H1 (cell line): ENCODE data around the gene ZBTB16. TPM values are rescaled to one million over a fixed set of nuclear protein-coding genes. Genes with fewer than 3 reads are reported as not detected.

ENCODE experiments used
- CTCF ChIA-PET: fragments of 300-600 bp; sonication (Branson Sonifier 250); formaldehyde crosslinking; loops from one replicate; lab custom pipeline; 2021; ENCODE audit not compliant: partially characterized antibody; lab: Charles Lee
- POLR2A ChIA-PET: fragments of 300-600 bp; sonication (Branson Sonifier 250); formaldehyde crosslinking; loops from one replicate; lab custom pipeline; 2021; ENCODE audit warnings: inconsistent platforms; ENCODE audit not compliant: partially characterized antibody; lab: Charles Lee
- DNase-seq, 2 experiments: peaks; one replicate each; pipeline versions ENCODE4 v3.0.0 to v3.0.0-alpha.2; 2010 to 2022; ENCODE audit warnings: low spot score in 2 of 2, low read depth in 1 of 2, mixed read lengths in 1 of 2
- FAIRE-seq: peaks from 2 replicates; lab custom pipeline; 2011; peaks lifted over from hg19 to GRCh38; lab: Jason Lieb, UNC
- H2AFZ ChIP-seq: 2 replicates; pipeline ENCODE4 v1.8.1; 2012; ENCODE audit warnings: low read length, inconsistent platforms
- H2AK5ac ChIP-seq: 2 replicates; pipeline ENCODE4 v1.6.1; 2013; ENCODE audit warnings: low read depth, low read length
- H2BK120ac ChIP-seq: replicated peaks from 2 replicates; pipeline ENCODE3; 2013; ENCODE audit warnings: low read depth, low read length, inconsistent platforms
- H2BK12ac ChIP-seq: 2 replicates; pipeline ENCODE4 v1.6.1; 2013; ENCODE audit warnings: low read depth, low read length
- H2BK15ac ChIP-seq: 2 replicates; pipeline ENCODE4 v1.6.1; 2013; ENCODE audit warnings: low read length
- H2BK20ac ChIP-seq: 2 replicates; pipeline ENCODE4 v1.6.1; 2013; ENCODE audit warnings: low read length
- H2BK5ac ChIP-seq: 2 replicates; pipeline ENCODE4 v1.6.1; 2013; ENCODE audit warnings: low read depth, low read length
- H3K14ac ChIP-seq: 2 replicates; pipeline ENCODE4 v1.6.1; 2013; ENCODE audit warnings: inconsistent platforms; ENCODE audit not compliant: insufficient read length
- H3K18ac ChIP-seq: 2 replicates; pipeline ENCODE4 v1.6.1; 2013; ENCODE audit warnings: low read length; ENCODE audit errors: extremely low read depth
- H3K23ac ChIP-seq: 2 replicates; pipeline ENCODE4 v1.6.1; 2013; ENCODE audit warnings: inconsistent platforms; ENCODE audit not compliant: insufficient read length
- H3K23me2 ChIP-seq: 2 replicates; pipeline ENCODE4 v1.6.1; 2013; ENCODE audit warnings: low read depth, low read length
- H3K27ac ChIP-seq: 2 replicates; pipeline ENCODE4 v1.6.1; 2011; ENCODE audit warnings: low read depth, low read length, inconsistent platforms
- H3K27me3 ChIP-seq, 4 experiments: replicated peaks in 1 of 4; 1 replicate in 1 of 4; 2 replicates in 3 of 4; pipeline versions ENCODE4 v1.6.1 to v1.8.1; 2011 to 2013; ENCODE audit warnings: low read length in 3 of 4, mild to moderate bottlenecking in 3 of 4, inconsistent platforms in 2 of 4, mixed read lengths in 2 of 4, moderate library complexity in 1 of 4; ENCODE audit not compliant: control insufficient read depth in 3 of 4, insufficient read depth in 3 of 4; ENCODE audit errors: extremely low read depth in 1 of 4
- H3K36me3 ChIP-seq, 4 experiments: 2 replicates each; pipeline versions ENCODE4 v1.6.1 to v1.8.1; 2011 to 2013; ENCODE audit warnings: mild to moderate bottlenecking in 4 of 4, low read length in 3 of 4, moderate library complexity in 2 of 4, control low read depth in 1 of 4, inconsistent platforms in 1 of 4; ENCODE audit not compliant: insufficient read depth in 4 of 4, control insufficient read depth in 2 of 4
- H3K4ac ChIP-seq: replicated peaks from 2 replicates; pipeline ENCODE3; 2013; ENCODE audit warnings: low read length, low read depth, mixed read lengths, inconsistent platforms; ENCODE audit not compliant: insufficient read length
- H3K4me1 ChIP-seq, 4 experiments: replicated peaks in 1 of 4; 1 replicate in 1 of 4; 2 replicates in 3 of 4; pipeline versions ENCODE4 v1.6.1 to v1.8.1; 2011 to 2013; ENCODE audit warnings: low read length in 3 of 4, inconsistent platforms in 2 of 4, mixed read lengths in 1 of 4; ENCODE audit not compliant: insufficient read depth in 4 of 4, control insufficient read depth in 3 of 4
- H3K4me2 ChIP-seq, 2 experiments: 2 replicates each; pipeline versions ENCODE4 v1.6.1 to v1.8.1; 2011 to 2013; ENCODE audit warnings: low read depth in 2 of 2, low read length in 2 of 2, control low read depth in 1 of 2, inconsistent platforms in 1 of 2, mild to moderate bottlenecking in 1 of 2; ENCODE audit not compliant: insufficient read depth in 1 of 2
- H3K4me3 ChIP-seq, 4 experiments: fragments of 200-600, 300-600 bp in 1 of 4; sonication (generic), shearing (Covaris generic), sonication (Bioruptor Twin) in 1 of 4; 2 replicates each; pipeline versions ENCODE4 v1.5.1 to v1.8.1; 2011 to 2016; ENCODE audit warnings: low read length in 4 of 4, low read depth in 3 of 4, control low read depth in 2 of 4, inconsistent platforms in 2 of 4, mild to moderate bottlenecking in 2 of 4, mixed read lengths in 1 of 4, moderate library complexity in 1 of 4; ENCODE audit not compliant: insufficient read depth in 2 of 4; ENCODE audit errors: extremely low read depth in 1 of 4
- H3K56ac ChIP-seq: replicated peaks from 2 replicates; pipeline ENCODE3; 2013; ENCODE audit warnings: low read depth, mild to moderate bottlenecking, mixed read lengths, low read length, inconsistent platforms; ENCODE audit not compliant: insufficient read length
- H3K79me1 ChIP-seq: 2 replicates; pipeline ENCODE4 v1.6.1; 2013; ENCODE audit warnings: low read depth, low read length, control low read depth
- H3K79me2 ChIP-seq, 2 experiments: 2 replicates each; pipeline versions ENCODE4 v1.6.1 to v1.8.1; 2012 to 2013; ENCODE audit warnings: low read length in 2 of 2, mild to moderate bottlenecking in 2 of 2, inconsistent platforms in 1 of 2; ENCODE audit not compliant: insufficient read depth in 2 of 2, control insufficient read depth in 1 of 2
- H3K9ac ChIP-seq, 4 experiments: replicated peaks in 1 of 4; 1 replicate in 1 of 4; 2 replicates in 3 of 4; pipeline versions ENCODE4 v1.6.1 to v1.8.1; 2011 to 2013; ENCODE audit warnings: low read depth in 3 of 4, low read length in 3 of 4, control low read depth in 2 of 4, mild to moderate bottlenecking in 2 of 4, moderate library complexity in 2 of 4, inconsistent platforms in 1 of 4; ENCODE audit errors: extremely low read depth in 1 of 4
- H3K9me3 ChIP-seq, 2 experiments: 2 replicates each; pipeline versions ENCODE4 v1.6.1 to v1.8.1; 2012 to 2013; ENCODE audit warnings: mild to moderate bottlenecking in 2 of 2, moderate library complexity in 2 of 2, control low read depth in 1 of 2, inconsistent platforms in 1 of 2, low read depth in 1 of 2, low read length in 1 of 2, mixed read lengths in 1 of 2; ENCODE audit not compliant: insufficient read depth in 2 of 2
- H4K20me1 ChIP-seq, 2 experiments: replicated peaks in 1 of 2; 2 replicates each; pipeline versions ENCODE3 to v1.8.1; 2011 to 2013; ENCODE audit warnings: inconsistent platforms in 2 of 2, low read length in 2 of 2, mild to moderate bottlenecking in 1 of 2; ENCODE audit not compliant: insufficient read depth in 2 of 2, control insufficient read depth in 1 of 2
- H4K5ac ChIP-seq: 2 replicates; pipeline ENCODE4 v1.6.1; 2013; ENCODE audit warnings: low read length, low read depth, mixed read lengths, inconsistent platforms; ENCODE audit not compliant: insufficient read length
- H4K8ac ChIP-seq: 2 replicates; pipeline ENCODE4 v1.8.0; 2013; ENCODE audit warnings: mild to moderate bottlenecking, moderate library complexity, low read length, inconsistent platforms; ENCODE audit not compliant: insufficient read depth; ENCODE audit errors: extremely low read depth
- H4K91ac ChIP-seq: replicated peaks from 2 replicates; pipeline ENCODE3; 2013; ENCODE audit warnings: low read length, mixed read lengths, inconsistent platforms; ENCODE audit not compliant: insufficient read length
- EP300 ChIP-seq, 2 experiments: IDR thresholded peaks; 1 replicate in 1 of 2; 2 replicates in 1 of 2; pipeline ENCODE4 v1.6.1; 2011 to 2012; ENCODE audit warnings: low read depth in 2 of 2, low read length in 2 of 2, mild to moderate bottlenecking in 2 of 2, borderline replicate concordance in 1 of 2, inconsistent platforms in 1 of 2, moderate library complexity in 1 of 2
- KDM5A ChIP-seq: fragments of 200-600 bp; IDR thresholded peaks from 2 replicates; pipeline ENCODE4 v1.7.1; 2012; ENCODE audit warnings: mild to moderate bottlenecking, low read length, inconsistent platforms, mixed read lengths
- SAP30 ChIP-seq: fragments of 300-600 bp; sonication (generic); IDR thresholded peaks from 2 replicates; pipeline ENCODE4 v1.7.1; 2012; ENCODE audit warnings: low read length, moderate library complexity, mild to moderate bottlenecking, inconsistent platforms; ENCODE audit not compliant: insufficient read depth, insufficient replicate concordance
- SP1 ChIP-seq: IDR thresholded peaks from 2 replicates; pipeline ENCODE4 v1.6.1; 2011; ENCODE audit warnings: low read depth, low read length
- WGBS, 2 experiments: shearing (Covaris generic) in 1 of 2; methylation state at CpG; one replicate each; pipeline versions ENCODE4 v1.1.6 to v1.1.7; 2013 to 2015; ENCODE audit warnings: low lambda C conversion rate in 2 of 2, mixed read lengths in 2 of 2, inconsistent platforms in 1 of 2, low coverage in 1 of 2, missing lambda C conversion rate in 1 of 2; ENCODE audit not compliant: insufficient replicate concordance in 2 of 2, insufficient coverage in 1 of 2, insufficient read length in 1 of 2; ENCODE audit errors: extremely low coverage in 1 of 2, missing lambda C conversion rate in 1 of 2; 5-methylcytosine and 5-hydroxymethylcytosine counted together
- polyA plus RNA-seq, 7 experiments: library from polyadenylated mRNA; depleted of rRNA in 3 of 7; stranded (reverse) in 5 of 7; unstranded in 2 of 7; fragments of >200 nt in 5 of 7; fragments of 200-250 nt in 2 of 7; gene quantifications; 1 replicate in 5 of 7; 2 replicates in 1 of 7; 4 replicates in 1 of 7; pipeline versions ENCODE4 v1.2.1 to v1.2.3, GENCODE V29; 2011 to 2013; ENCODE audit warnings: missing spikeins in 2 of 7, mixed read lengths in 2 of 7
- total RNA-seq: library from RNA; stranded (reverse); fragmentation: NEBNext Ultra II Directional; extraction: Animal tissue kit (Norgen Biotek cat#: 25700); gene quantifications from 2 replicates; pipeline ENCODE4 v1.2.1, GENCODE V29; 2021

ZBTB16 gene
- total and polyA plus RNA-seq, 2 of the 8 experiments (the other 6 are each of a cell fraction or from before 2014, with no cell fraction given): 0.12 to 0.61 TPM

DNA sequence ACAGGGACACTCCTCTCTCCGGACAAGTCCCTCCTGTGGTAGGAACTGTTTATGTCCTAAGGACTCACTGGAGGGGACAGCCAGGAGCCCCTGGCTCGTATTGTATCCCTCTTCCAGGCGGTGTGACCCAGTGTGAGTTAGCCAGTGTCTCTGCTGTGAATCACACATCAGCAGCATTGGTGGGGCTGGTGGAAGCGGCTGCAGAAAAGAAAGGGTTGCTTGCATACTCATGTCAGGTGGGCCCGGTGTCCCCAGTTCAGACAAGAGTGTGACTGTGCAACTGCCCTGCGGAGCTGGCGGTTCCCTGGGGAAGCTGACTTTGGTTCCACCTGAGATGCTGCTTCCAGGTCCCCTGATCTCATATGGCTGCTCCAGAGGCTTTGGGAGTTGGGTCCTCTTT is 99.4 kb downstream of the ZBTB16 start:
- H4K8ac ChIP-seq: no peak overlapping the region
- no peak for FAIRE-seq
- no peak overlapping the region for H3K27ac ChIP-seq
- H3K56ac ChIP-seq: no peak overlapping the region
- H3K9ac ChIP-seq: no peak overlapping the region
- POLR2A ChIA-PET: no interaction called here
- H3K79me1 ChIP-seq: no peaks in the 10 kb centered on the region
- H3K23ac ChIP-seq: no peak overlapping the region
- H3K4me2 ChIP-seq: no peak overlapping the region
- H3K14ac ChIP-seq: no peak overlapping the region
- no peak overlapping the region for H3K4me3 ChIP-seq
- H3K27me3 ChIP-seq: no peaks in the 10 kb centered on the region
- no peaks in the 10 kb centered on the region for H3K9me3 ChIP-seq
- no peaks in the 10 kb centered on the region for H3K23me2 ChIP-seq
- no peak overlapping the region for H2BK120ac ChIP-seq
- H2BK12ac ChIP-seq: no peak overlapping the region
- H3K4ac ChIP-seq: no peak overlapping the region
- WGBS, 2 experiments: 90% methylated on average over 7 of the region's 7 CpGs; no CpG with 5 or more reads in 1 of the 2 experiments
- no peak overlapping the region for H2AFZ ChIP-seq
- no peak for DNase-seq
- no peak overlapping the region for H2BK20ac ChIP-seq
- H2AK5ac ChIP-seq: no peak overlapping the region
- no peak overlapping the region for H4K5ac ChIP-seq
- no peaks in the 10 kb centered on the region for H3K79me2 ChIP-seq
- CTCF ChIA-PET: interaction anchor here (1.0 to 1.3 kb wide), 4 partner anchors 11 to 104 kb away, joined by 3 to 5 read pairs (median 3); no protein-coding TSS in a partner anchor
- no peaks in the 10 kb centered on the region for H3K36me3 ChIP-seq
- H4K91ac ChIP-seq: no peak overlapping the region
- no peak overlapping the region for H2BK15ac ChIP-seq
- H2BK5ac ChIP-seq: no peak overlapping the region
- no peaks in the 10 kb centered on the region for H4K20me1 ChIP-seq
- no peak overlapping the region for H3K18ac ChIP-seq
- H3K4me1 ChIP-seq: peaks cover 2 to 6% (median 3%) of the 10 kb centered on the region in 4 experiments; a peak in 5 of 7 replicates
- TF ChIP-seq SAP30 (no peak), KDM5A (no peak), SP1 (no peak), EP300 (IDR thresholded peaks at IDR 0.05; ENCODE audit: borderline replicate concordance in 1 of 2, low read depth in 2 of 2, low read length in 2 of 2) (no peak)
